ENCODE data around the gene KAT6B. TPM values are rescaled to one million over a fixed set of nuclear protein-coding genes. Genes with fewer than 3 reads are reported as not detected.

KAT6B gene
- total and polyA plus RNA-seq, 4 donors: 5.0 to 161 (median 21.0) TPM

DNA sequence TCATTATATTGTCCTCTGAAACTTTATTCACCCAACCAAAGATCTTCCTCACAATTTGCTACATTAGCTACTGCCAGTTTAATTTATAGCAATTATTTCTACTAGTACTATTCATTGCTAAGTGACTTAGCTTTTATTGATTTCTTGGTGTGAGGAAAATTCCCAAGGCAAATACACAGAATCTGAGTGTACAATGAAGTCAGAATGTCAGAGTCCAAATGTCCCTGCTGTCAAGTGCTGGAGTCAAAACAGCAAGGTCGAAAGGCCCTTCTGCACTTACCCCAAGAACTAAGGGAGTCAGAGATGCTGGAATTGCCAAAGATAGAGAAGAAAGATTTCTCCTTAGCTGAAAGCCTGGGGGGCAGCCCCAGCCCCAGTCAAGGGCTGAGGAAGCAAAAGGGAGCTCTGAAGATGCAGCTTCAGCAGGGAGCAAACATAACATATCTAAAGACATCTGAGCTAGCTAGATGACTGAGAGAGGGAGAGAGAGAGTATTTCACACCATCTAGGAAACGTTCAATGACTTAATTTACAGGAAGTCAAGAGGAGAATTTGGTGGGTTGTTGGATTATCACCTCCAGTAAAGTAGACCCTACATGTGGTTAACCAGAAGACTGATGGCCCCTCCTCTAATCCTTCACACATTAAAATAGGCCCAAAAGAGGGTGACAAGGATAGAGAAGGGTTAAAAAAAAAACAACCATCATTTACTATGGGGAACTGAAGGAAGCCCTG, 248.5 kb downstream of the KAT6B start:
- H3K4me3 ChIP-seq: no peak overlapping the region
- WGBS, 2 donors: 42 to 53% methylated on average over 2 of the region's 2 CpGs
- no peak overlapping the region for H3K27ac ChIP-seq (ENCODE audit: low read depth in 1 of 2, low read length in 1 of 2)
- no peaks in the 10 kb centered on the region for H3K27me3 ChIP-seq (ENCODE audit: control insufficient read depth in 3 of 3, insufficient read depth in 3 of 3, low read length in 2 of 3)
- no peak overlapping the region for H3K9ac ChIP-seq (ENCODE audit: insufficient read depth in 1 of 2, low read length in 2 of 2)
- DNase-seq (no peak), ATAC-seq (ENCODE audit: insufficient read depth, low FRiP score) (no peak)
- no peaks in the 10 kb centered on the region for H3K36me3 ChIP-seq (ENCODE audit: control insufficient read depth in 4 of 4, insufficient read depth in 4 of 4, low read length in 4 of 4)
- peaks cover 0 to 16% (median 4%) of the 10 kb centered on the region in 5 donors for H3K4me1 ChIP-seq (ENCODE audit: control insufficient read depth in 5 of 5, insufficient read depth in 5 of 5, low read length in 5 of 5)
- no peaks in the 10 kb centered on the region for H3K9me3 ChIP-seq (ENCODE audit: control insufficient read depth in 4 of 4, insufficient read depth in 3 of 4, low read length in 3 of 4)
- TF ChIP-seq, protein P1, sequence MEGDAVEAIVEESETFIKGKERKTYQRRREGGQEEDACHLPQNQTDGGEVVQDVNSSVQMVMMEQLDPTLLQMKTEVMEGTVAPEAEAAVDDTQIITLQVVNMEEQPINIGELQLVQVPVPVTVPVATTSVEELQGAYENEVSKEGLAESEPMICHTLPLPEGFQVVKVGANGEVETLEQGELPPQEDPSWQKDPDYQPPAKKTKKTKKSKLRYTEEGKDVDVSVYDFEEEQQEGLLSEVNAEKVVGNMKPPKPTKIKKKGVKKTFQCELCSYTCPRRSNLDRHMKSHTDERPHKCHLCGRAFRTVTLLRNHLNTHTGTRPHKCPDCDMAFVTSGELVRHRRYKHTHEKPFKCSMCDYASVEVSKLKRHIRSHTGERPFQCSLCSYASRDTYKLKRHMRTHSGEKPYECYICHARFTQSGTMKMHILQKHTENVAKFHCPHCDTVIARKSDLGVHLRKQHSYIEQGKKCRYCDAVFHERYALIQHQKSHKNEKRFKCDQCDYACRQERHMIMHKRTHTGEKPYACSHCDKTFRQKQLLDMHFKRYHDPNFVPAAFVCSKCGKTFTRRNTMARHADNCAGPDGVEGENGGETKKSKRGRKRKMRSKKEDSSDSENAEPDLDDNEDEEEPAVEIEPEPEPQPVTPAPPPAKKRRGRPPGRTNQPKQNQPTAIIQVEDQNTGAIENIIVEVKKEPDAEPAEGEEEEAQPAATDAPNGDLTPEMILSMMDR (IDR thresholded peaks at IDR 0.05; ENCODE audit: control extremely low read depth, extremely low read depth): no peak

DNA sequence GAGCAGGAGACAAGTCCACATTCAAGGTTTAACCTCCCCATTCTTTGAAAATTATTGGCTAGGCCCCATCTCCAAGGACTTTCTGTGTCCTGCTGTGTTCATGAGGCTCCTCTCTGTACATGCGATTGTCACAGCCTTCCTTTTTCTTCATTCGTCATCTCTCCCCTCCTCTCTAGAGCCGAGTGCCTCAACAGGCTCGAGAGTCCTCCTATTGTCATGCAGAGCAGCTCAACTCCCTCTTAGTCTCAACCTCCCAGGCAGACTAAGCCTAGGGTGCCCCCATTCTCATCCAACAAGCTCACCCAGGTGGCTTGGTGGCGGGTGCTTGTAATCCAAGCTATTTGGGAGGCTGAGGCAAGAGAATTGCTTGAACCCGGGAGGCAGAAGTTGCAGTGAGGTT, 249.9 kb downstream of the KAT6B start:
- TF ChIP-seq, protein P1 (IDR thresholded peaks at IDR 0.05; ENCODE audit: control extremely low read depth, extremely low read depth): no peak
- ATAC-seq (ENCODE audit: insufficient read depth, low FRiP score) (no peak), DNase-seq (no peak)
- Histone ChIP-seq H3K27ac (ENCODE audit: low read depth in 1 of 2, low read length in 1 of 2) (no peak overlapping the region), H3K27me3 (ENCODE audit: control insufficient read depth in 3 of 3, insufficient read depth in 3 of 3, low read length in 2 of 3) (no peaks in the 10 kb centered on the region), H3K4me1 (ENCODE audit: control insufficient read depth in 5 of 5, insufficient read depth in 5 of 5, low read length in 5 of 5) (peaks cover 0 to 7% (median 0%) of the 10 kb centered on the region in 5 donors), H3K9ac (ENCODE audit: insufficient read depth in 1 of 2, low read length in 2 of 2) (no peak overlapping the region), H3K9me3 (ENCODE audit: control insufficient read depth in 4 of 4, insufficient read depth in 3 of 4, low read length in 3 of 4) (peaks cover 0 to 2% (median under 1%) of the 10 kb centered on the region in 4 donors), H3K36me3 (ENCODE audit: control insufficient read depth in 4 of 4, insufficient read depth in 4 of 4, low read length in 4 of 4) (no peaks in the 10 kb centered on the region), H3K4me3 (no peak overlapping the region)
- WGBS, 2 donors: 92 to 94% methylated on average over 6 of the region's 6 CpGs

DNA sequence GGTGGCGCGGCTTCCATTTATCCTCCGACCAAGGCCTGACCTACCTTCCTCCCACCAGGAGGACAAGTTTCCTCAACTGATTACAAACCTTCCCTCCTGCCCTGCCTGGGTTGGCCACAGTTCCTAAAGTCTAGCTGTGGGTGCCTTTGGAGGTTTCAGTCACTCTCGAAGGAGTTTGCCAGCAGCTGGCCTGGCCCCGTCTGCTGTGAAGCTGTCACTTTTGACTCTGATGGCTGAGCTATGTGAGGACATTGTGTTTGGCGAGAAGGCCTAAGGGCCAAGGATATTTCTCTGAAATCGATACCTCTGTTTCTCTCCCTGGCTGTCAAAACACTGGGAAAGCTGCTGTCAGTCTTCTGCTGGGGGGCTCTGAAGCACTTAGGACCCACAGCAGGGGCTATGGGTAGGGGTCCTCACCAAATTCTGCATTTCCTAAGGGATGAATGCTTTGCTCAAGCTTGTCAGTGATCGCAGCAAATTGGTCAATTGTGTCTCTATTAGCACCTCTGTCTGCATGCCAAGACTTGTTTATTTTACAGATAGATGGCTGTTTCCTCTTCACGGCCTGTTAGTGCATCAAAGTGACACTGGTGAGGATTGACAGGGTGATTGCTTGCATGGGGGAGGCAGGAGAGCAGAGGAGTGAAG, 253.2 kb downstream of the KAT6B start:
- Histone ChIP-seq H3K27me3 (ENCODE audit: control insufficient read depth in 3 of 3, insufficient read depth in 3 of 3, low read length in 2 of 3) (no peaks in the 10 kb centered on the region), H3K4me1 (ENCODE audit: control insufficient read depth in 5 of 5, insufficient read depth in 5 of 5, low read length in 5 of 5) (peaks cover 0 to 18% (median 0%) of the 10 kb centered on the region in 5 donors), H3K9ac (ENCODE audit: insufficient read depth in 1 of 2, low read length in 2 of 2) (no peak overlapping the region), H3K27ac (ENCODE audit: low read depth in 1 of 2, low read length in 1 of 2) (no peak overlapping the region), H3K4me3 (no peak overlapping the region), H3K9me3 (ENCODE audit: control insufficient read depth in 4 of 4, insufficient read depth in 3 of 4, low read length in 3 of 4) (peaks cover 0 to 6% (median 2%) of the 10 kb centered on the region in 4 donors), H3K36me3 (ENCODE audit: control insufficient read depth in 4 of 4, insufficient read depth in 4 of 4, low read length in 4 of 4) (no peaks in the 10 kb centered on the region)
- 81 to 88% methylated on average over 9 of the region's 9 CpGs for WGBS, 2 donors
- ATAC-seq (ENCODE audit: insufficient read depth, low FRiP score): no peak
- no peak for DNase-seq
- TF ChIP-seq, protein P1 (IDR thresholded peaks at IDR 0.05; ENCODE audit: control extremely low read depth, extremely low read depth): no peak

Measured in lung (tissue), 12 donors.